GM10266 (cell line): Measurements from ENCODE around the gene PCDH15.

Source experiments
- DNase-seq: peaks from one replicate; pipeline ENCODE4 v3.0.0; 2012; ENCODE audit errors: extremely low spot score
- TF ChIP-seq, protein P1 (sequence below): IDR thresholded peaks from 2 replicates; pipeline ENCODE4 v1.5.1; 2012; ENCODE audit warnings: mild to moderate bottlenecking, low read depth; ENCODE audit not compliant: control insufficient read depth, insufficient read depth; ENCODE audit errors: missing control alignments

The PCDH15 gene

DNA sequence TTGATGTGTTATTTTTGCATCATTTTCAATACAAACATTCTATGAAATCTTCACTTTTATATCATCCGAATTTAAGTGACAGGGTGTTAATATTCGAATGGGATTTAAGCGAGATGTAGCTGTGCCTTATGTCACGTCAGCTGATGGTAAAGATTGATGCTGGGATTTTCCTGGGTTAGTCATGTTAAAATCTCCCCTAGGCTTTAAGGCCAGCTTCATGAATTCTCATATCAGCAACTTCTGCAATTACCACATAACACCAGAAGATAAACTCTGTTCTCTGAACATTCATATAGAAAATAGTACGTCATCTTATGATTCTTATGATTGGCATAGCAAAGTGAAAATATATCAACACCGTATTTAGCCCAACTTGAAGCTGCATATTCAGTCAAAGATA, 669.2 kb downstream of the PCDH15 start:
- TF ChIP-seq, protein P1, sequence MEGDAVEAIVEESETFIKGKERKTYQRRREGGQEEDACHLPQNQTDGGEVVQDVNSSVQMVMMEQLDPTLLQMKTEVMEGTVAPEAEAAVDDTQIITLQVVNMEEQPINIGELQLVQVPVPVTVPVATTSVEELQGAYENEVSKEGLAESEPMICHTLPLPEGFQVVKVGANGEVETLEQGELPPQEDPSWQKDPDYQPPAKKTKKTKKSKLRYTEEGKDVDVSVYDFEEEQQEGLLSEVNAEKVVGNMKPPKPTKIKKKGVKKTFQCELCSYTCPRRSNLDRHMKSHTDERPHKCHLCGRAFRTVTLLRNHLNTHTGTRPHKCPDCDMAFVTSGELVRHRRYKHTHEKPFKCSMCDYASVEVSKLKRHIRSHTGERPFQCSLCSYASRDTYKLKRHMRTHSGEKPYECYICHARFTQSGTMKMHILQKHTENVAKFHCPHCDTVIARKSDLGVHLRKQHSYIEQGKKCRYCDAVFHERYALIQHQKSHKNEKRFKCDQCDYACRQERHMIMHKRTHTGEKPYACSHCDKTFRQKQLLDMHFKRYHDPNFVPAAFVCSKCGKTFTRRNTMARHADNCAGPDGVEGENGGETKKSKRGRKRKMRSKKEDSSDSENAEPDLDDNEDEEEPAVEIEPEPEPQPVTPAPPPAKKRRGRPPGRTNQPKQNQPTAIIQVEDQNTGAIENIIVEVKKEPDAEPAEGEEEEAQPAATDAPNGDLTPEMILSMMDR = no peak
- DNase-seq = peak; percentile 2

DNA sequence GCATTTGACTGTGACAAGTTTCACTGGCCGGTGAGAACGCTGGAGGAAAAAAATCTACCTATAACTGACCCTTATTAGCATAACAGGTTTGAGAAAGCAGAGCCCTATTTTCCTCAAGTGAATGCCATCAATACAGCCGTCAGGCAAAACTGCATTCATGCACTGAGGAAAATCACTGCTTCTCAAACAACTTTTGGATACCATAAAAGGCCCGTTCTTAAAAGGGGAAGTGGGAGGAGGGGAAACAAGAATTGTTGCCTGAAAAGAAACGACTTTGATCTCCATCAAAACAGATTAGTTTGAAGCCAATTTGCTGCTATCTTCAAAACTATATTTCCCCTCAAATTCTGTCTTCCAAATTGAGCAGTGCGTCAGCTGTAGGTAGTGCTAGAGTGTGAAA, 670.6 kb downstream of the PCDH15 start:
- TF ChIP-seq, protein P1 = no peak
- DNase-seq = no peak

DNA sequence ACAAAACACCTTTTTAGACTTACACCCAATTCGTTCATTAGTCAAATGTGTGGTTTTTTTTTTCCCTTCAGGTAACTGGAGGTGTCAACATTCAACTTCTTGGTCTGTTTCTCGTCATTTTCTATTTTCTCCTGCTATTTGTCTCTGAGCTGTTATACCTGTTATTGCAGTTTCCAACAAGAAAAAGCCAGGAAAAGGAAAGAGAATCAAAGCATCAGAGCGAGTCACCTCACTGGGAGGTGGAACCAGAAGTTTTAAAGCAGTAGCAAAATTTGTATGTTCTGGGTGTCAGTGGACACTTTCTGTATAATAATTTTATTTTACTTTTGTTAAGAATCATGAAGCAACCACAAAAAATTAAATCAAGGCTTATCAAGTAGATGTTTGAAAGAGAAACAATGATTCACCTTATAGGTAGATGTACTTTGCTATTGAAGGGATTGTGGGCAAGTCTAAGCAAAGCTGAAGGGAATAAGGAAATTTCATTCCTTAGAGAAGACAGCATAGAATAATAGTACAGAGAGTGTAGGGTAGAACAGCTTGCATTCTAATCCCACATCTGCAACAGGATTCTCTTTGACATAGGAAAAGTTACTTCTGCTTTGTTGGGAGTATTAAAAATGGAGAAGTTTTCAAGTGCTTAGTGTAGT, 675.8 kb downstream of the PCDH15 start:
- TF ChIP-seq, protein P1 = no peak
- DNase-seq = no peak

DNA sequence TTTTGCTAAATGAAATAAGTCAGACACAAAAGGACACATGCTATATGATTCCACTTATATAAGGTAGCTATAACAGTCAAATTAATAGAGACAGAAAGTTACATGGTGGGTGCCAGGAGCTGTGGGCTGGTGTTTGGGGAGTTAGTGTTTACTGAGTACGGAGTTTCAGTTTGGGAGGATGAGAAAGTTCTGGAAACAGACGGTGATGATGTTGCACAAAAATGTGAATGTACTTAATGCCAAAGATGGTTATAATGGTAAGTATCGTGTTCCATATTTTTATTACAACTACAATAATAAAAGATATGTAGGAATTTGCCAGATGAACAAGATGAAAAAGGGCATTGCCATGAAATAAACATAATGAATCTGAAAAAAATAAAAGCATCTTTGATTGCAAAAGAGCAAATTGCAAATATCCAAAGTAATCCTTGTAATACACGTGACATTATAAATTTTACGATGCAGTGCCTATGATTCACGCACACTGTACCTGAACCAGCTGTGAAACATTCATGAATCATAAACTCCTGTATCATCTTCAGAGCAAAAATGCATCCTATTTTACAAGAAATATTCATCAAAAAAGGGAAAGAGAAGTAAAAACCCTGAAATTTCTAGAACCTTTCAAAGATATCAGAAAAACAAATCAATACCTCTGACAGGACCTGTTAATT, 676.7 kb downstream of the PCDH15 start:
- DNase-seq = no peak
- TF ChIP-seq, protein P1 = no peak

DNA sequence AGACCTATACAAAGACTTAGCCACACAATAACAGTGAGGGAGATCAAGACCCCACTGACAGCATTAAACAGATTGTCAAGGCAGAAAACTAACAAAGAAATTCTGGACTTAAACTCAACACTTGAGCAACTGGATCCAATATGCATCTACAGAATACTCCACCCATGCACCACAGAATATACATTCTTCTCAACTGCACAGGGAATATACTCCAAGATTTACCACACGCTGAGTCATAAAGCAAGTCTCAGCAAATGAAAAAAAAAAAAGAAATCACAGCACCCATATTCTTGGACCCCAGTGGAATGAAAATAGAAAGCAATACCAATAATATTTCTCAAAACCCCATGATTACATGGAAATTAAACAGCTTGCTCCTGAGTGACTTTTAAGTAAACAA, 680.2 kb downstream of the PCDH15 start:
- DNase-seq = no peak
- TF ChIP-seq, protein P1 = no peak

DNA sequence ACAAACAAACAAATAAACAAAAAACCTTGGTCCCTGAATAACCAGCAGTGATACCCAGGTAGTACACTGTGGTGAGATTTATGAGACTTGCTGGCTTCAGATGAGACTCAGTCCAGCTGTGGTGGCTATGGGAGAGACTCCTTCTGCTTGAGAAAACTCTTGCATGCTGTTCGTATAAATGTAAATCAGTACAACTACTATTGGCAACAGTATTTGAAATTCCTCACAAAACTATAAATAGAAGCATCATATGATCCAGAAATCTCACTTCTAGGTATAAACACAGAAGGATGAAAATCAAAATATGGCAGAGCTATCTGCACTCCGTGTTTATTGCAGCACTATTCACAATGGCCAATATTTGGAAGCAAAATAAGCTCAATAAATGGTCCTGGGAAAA, 692.1 kb downstream of the PCDH15 start:
- DNase-seq = no peak
- TF ChIP-seq, protein P1 = no peak

DNA sequence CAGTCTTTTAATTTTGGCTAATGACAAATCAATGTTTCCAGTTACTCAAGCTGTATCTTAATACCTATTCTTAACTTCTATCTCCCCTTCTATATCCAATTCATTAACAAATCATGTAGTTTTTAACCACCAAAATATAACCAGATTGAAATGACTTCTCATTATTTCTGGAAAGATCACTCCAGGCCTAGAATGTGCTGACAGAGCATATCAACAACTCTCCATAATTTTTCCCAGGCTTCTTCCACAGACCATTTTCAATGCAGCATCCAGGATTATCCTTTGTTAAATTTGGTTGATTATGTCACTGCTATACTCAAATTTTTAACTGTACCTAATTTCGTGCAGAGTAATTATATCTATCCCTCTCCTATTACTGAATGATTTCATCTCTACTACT, 704.1 kb downstream of the PCDH15 start:
- TF ChIP-seq, protein P1 = no peak
- DNase-seq = no peak
